ENCODE measurements around the gene NIBAN1.

Gene NIBAN1

GRCh38 chr1:184943998-184944397 is 30.3 kb downstream of the NIBAN1 start:
- no peak for DNase-seq

GRCh38 chr1:184941735-184942134 is 32.6 kb downstream of the NIBAN1 start:
- DNase-seq = peak; percentile 10

- DNase-seq = no peak
These were observed 32.9 kb downstream of the NIBAN1 start for GRCh38 chr1:184941410-184941733.

- no peak for DNase-seq
These were observed 33.5 kb downstream of the NIBAN1 start for GRCh38 chr1:184940694-184941409.

GRCh38 chr1:184940226-184940625 is 34.1 kb downstream of the NIBAN1 start:
- no peak for DNase-seq

GRCh38 chr1:184937729-184938128 is 36.6 kb downstream of the NIBAN1 start:
- no peak for DNase-seq

GRCh38 chr1:184935920-184936798 is 38.1 kb downstream of the NIBAN1 start:
- DNase-seq = no peak

GRCh38 chr1:184933944-184934343 is 40.4 kb downstream of the NIBAN1 start:
- no peak for DNase-seq

- DNase-seq = no peak
These were observed 42.0 kb downstream of the NIBAN1 start for GRCh38 chr1:184932319-184932718.

GRCh38 chr1:184931566-184931965 is 42.7 kb downstream of the NIBAN1 start:
- DNase-seq = no peak

- no peak for DNase-seq
These were observed 43.7 kb downstream of the NIBAN1 start for GRCh38 chr1:184930645-184931044.

GRCh38 chr1:184930232-184930631 is 44.1 kb downstream of the NIBAN1 start:
- no peak for DNase-seq

- no peak for DNase-seq
These were observed 44.6 kb downstream of the NIBAN1 start for GRCh38 chr1:184929711-184930202.

GRCh38 chr1:184928394-184928793 is 45.9 kb downstream of the NIBAN1 start:
- no peak for DNase-seq
